ENCODE measurements around the gene SLC18A3.

Gene SLC18A3

GRCh38 chr10:49595003-49595712 lies 15.0 kb upstream of the SLC18A3 start:
- no peak for DNase-seq (ENCODE audit: low read depth)
- H3K4me3 ChIP-seq (ENCODE audit: low read depth, low read length), result no peak overlapping the region
- no peak for TF ChIP-seq CTCF (IDR thresholded peaks at IDR 0.05; ENCODE audit: low read depth, low read length, missing control alignments)

DNA sequence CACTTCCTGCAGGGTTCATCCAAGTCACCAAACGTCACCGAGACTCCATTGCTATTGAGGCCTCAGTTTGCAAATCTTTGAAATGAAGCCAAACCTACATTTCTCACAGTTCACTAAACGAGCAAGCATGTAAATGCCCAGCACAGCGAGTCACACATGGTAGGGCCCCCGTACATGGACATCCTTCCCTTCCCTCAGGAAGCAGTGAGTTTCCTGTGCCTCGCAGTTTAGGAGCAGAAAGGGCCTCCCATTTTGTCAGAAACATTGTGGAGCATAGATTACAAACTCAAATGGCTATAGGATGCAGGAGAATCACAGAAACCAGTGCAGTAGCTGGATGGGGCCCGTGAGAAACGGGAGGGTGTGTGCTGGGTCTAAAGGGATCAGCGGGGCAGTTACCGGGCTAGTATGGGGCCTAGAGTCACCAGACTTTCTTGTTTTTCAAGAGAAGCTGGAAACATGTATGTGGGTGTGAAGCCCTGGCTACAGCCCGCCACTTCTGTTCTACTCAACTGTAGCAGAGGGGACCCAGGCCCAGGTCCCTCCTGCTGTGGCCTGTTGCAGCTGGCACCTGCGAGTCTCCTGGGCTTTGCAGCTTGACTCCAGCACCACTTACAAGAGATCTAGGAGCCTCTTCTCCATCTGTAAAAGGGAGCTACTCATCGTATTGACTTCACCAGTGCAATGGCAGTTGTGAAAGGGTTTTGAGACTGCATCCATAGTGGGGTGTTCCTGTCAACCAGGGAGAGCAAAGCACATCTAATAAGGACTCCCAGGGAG lies 14.2 kb upstream of the SLC18A3 start:
- no peak for TF ChIP-seq CTCF (IDR thresholded peaks at IDR 0.05; ENCODE audit: low read depth, low read length, missing control alignments)
- no peak overlapping the region for H3K4me3 ChIP-seq (ENCODE audit: low read depth, low read length)
- DNase-seq (ENCODE audit: low read depth), result no peak

GRCh38 chr10:49596493-49596809 lies 13.7 kb upstream of the SLC18A3 start:
- no peak overlapping the region for H3K4me3 ChIP-seq (ENCODE audit: low read depth, low read length)
- TF ChIP-seq CTCF (IDR thresholded peaks at IDR 0.05; ENCODE audit: low read depth, low read length, missing control alignments), result no peak
- DNase-seq (ENCODE audit: low read depth), result no peak

DNA sequence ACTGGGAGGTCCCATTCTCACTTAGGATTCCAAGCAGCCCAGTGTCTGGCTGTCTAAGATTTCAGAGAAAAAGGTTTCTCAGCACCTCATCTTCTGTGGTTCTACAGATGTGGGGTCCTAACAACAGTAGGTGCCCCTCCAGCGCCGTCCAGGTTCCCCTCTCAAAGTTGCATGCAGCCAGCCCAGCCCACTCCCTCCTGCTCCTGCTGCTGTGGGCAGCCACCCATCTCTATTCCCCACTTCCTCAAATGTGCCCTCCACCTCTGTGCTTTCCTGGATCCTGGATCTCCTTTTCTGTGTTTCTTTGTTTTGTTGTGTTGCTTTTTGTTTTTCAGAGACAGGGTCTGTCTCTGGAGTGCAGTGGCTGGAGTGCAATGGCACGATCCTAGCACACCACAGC lies 13.3 kb upstream of the SLC18A3 start:
- no peak for DNase-seq (ENCODE audit: low read depth)
- H3K4me3 ChIP-seq (ENCODE audit: low read depth, low read length), result no peak overlapping the region
- TF ChIP-seq CTCF (IDR thresholded peaks at IDR 0.05; ENCODE audit: low read depth, low read length, missing control alignments), result no peak

- H3K4me3 ChIP-seq (ENCODE audit: low read depth, low read length), result no peak overlapping the region
- TF ChIP-seq CTCF (IDR thresholded peaks at IDR 0.05; ENCODE audit: low read depth, low read length, missing control alignments), result no peak
- no peak for DNase-seq (ENCODE audit: low read depth)
These were observed 12.5 kb upstream of the SLC18A3 start for GRCh38 chr10:49597426-49598163.

DNA sequence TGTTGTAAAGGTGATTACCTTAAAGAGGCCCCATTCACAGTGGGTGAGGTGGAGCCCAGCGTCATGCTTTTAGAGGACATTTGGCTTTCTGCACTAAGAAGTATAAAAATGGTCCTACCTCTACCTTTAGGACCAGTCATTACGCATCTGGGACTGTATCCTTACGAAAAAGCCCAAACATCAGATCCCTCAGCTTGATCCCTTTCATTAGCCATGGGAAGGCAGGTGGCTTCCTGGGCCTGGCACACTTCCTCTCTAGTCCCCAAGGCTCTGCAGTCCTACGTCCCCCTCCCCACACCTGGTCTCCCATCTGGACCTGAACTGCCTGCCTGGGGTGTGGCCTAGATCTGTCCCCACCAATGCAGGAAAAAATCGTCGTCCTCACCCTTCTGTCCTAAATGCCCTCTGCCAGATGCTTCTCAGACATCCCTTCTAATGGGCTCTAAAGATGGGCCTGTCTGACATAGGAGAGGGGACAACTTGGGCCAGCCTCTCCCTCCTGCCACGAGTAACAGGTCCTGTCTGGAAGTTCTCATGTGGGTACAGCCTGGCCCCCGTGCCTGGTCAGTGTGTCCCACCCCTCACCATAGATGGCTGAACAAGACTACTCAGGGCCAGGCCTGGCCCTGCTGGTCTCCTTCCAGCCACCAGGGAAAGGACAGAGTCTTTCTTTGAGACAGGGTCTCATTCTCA lies 11.8 kb upstream of the SLC18A3 start:
- H3K4me3 ChIP-seq (ENCODE audit: low read depth, low read length), result no peak overlapping the region
- no peak for DNase-seq (ENCODE audit: low read depth)
- no peak for TF ChIP-seq CTCF (IDR thresholded peaks at IDR 0.05; ENCODE audit: low read depth, low read length, missing control alignments)
